Measurements from ENCODE around the gene CUL2. TPM values are rescaled to one million over a fixed set of nuclear protein-coding genes. Genes with fewer than 3 reads are reported as not detected.
"Not testable (repeated sequence)": the region's sequence is repeated elsewhere in the genome, so short reads cannot be mapped to it uniquely, and the experiment has no call there.

CUL2 gene
- total RNA-seq, 2 experiments from 2014 or later, result 35.3 to 36.9 TPM

DNA sequence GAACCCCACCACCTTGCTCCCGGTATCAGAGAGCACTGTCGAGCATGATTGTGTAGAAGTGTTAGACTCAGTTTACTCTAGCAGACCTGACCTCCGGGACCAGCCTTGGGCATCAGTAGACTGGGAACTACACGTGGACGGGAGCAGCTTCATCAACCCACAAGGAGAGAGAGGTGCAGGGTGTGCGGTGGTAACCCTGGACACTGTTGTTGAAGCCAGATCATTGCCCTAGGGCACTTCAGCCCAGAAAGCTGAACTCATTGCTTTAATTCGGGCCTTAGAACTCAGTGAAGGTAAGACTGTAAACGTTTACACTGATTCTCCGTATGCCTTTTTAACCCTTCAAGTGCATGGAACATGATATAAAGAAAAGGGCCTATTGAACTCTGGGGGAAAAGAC, 117.0 kb downstream of the CUL2 start:
- H3K9me3 Mint-ChIP-seq, CTCF ChIA-PET: not testable (repeated sequence)

DNA sequence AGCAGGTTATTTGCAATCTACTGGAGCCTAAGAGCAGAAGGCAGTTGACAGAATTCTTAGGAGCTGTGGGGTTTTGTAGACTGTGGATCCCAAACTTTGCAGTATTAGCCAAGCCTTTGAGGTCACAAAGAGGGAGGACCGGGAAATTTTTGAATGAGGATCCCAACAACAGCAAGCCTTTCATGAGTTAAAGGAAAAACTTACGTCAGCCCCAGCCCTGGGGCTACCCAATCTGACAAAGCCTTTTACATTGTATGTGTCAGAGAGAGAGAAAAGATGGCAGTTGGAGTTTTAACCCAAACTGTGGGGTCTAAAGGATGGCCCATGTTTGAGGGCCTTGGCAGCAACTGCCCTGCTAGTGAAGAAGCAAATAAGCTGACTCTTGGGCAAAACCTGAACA, 117.5 kb downstream of the CUL2 start:
- DNase-seq; H3K4me1 Mint-ChIP-seq (ENCODE audit: low read depth); H3K27me3 Mint-ChIP-seq (ENCODE audit: low read depth); CTCF ChIA-PET; H3K9me3 Mint-ChIP-seq; intact Hi-C loops (cut with micrococcal nuclease); H3K27ac Mint-ChIP-seq; H3K36me3 Mint-ChIP-seq (ENCODE audit: low read depth); H3K4me3 Mint-ChIP-seq: not testable (repeated sequence)

More for the DNA sequence above, 117.0 kb downstream of the CUL2 start:
- H3K4me3 Mint-ChIP-seq; intact Hi-C loops (cut with micrococcal nuclease); H3K27me3 Mint-ChIP-seq (ENCODE audit: low read depth); DNase-seq; H3K27ac Mint-ChIP-seq; H3K36me3 Mint-ChIP-seq (ENCODE audit: low read depth); H3K4me1 Mint-ChIP-seq (ENCODE audit: low read depth): not testable (repeated sequence)

DNA sequence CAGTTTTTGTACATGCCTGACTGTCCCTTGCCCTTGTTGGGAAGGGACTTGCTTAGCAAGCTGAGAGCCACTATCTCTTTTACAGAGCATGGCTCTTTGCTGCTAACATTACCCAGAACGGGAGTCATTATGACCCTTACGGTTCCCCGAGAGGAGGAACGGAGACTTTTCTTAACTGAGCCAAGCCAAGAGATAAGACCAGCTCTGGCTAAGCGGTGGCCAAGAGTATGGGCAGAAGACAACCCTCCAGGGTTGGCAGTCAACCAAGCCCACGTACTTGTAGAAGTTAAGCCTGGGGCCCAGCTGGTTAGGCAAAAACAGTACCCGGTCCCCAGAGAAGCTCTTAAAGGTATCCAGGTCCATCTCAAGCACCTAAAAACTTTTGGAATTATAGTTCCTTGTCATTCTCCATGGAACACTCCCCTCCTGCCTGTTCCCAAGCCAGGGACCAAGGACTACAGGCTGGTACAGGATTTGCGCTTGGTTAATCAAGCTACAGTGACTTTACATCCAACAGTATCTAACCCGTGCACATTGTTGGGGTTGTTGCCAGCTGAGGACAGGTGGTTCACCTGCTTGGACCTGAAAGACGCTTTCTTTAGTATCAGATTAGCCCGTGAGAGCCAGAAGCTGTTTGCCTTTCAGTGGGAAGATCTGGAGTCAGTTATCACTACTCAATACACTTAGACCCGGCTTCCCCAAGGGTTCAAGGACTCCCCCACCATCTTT, 118.4 kb downstream of the CUL2 start:
- H3K9me3 Mint-ChIP-seq; H3K4me3 Mint-ChIP-seq; H3K4me1 Mint-ChIP-seq (ENCODE audit: low read depth); H3K27ac Mint-ChIP-seq; intact Hi-C loops (cut with micrococcal nuclease); H3K27me3 Mint-ChIP-seq (ENCODE audit: low read depth); H3K36me3 Mint-ChIP-seq (ENCODE audit: low read depth); DNase-seq: not testable (repeated sequence)
- CTCF ChIA-PET, result interaction anchor here (1.3 kb wide), 1 partner anchor 23 kb away, joined by 3 read pairs; no protein-coding TSS in a partner anchor

DNA sequence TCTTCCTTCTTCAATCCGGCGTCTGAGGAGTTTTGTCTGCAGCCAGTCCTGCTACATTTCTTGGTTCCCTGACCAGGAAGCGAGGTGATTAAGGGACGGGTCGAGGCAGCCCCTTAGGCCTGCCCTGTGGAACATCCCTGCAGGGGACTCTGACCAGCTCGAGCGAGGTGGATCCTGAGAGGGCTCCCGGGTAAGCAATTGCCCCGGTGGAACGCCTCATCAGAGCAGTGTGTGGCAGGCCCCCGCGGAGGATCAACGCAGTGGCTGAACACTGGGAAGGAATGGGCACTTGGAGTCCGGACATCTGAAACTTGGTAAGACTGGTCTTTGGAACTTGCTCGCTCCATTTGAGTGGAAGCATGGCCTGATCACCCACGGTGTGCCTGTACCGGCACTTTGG, 121.0 kb downstream of the CUL2 start:
- H3K4me1 Mint-ChIP-seq (ENCODE audit: low read depth), result no peaks in the 10 kb centered on the region
- H3K27ac Mint-ChIP-seq, result no peak overlapping the region
- H3K27me3 Mint-ChIP-seq (ENCODE audit: low read depth), result no peaks in the 10 kb centered on the region
- CTCF ChIA-PET, result no interaction called here
- intact Hi-C loops (cut with micrococcal nuclease), result no loop called here
- no peaks in the 10 kb centered on the region for H3K36me3 Mint-ChIP-seq (ENCODE audit: low read depth)
- no peak overlapping the region for H3K4me3 Mint-ChIP-seq
- no peak for DNase-seq
- no peaks in the 10 kb centered on the region for H3K9me3 Mint-ChIP-seq

DNA sequence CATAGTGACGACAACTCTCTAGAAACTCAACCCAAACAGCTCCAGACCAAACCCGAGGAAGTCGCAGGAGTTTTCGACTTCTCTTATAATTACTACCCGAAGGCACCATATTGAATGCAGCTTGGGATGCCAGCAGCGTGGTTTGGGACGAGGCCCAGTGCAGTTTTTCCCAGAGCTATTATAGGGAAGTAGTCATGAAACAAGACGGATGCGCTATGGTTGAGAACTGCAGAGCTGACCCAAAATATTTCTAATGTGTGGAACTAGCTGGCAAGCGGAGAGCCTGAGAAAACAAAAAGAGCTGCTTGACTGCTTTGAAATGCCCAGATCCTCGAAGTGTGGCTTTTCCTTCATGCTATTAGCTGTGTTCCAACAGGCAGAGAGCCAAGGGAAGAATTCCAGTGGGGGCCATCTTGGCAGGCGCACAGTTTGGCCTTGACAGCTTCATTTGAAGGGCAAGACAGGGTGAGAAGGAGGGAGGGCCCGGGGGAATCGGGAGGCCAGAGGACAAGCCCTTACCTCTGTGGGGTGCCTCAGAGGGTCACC, 122.7 kb downstream of the CUL2 start:
- H3K9me3 Mint-ChIP-seq, result no peaks in the 10 kb centered on the region
- no peaks in the 10 kb centered on the region for H3K27me3 Mint-ChIP-seq (ENCODE audit: low read depth)
- H3K27ac Mint-ChIP-seq, result no peak overlapping the region
- no peaks in the 10 kb centered on the region for H3K4me1 Mint-ChIP-seq (ENCODE audit: low read depth)
- intact Hi-C loops (cut with micrococcal nuclease), result no loop called here
- H3K4me3 Mint-ChIP-seq, result no peak overlapping the region
- no peak for DNase-seq
- H3K36me3 Mint-ChIP-seq (ENCODE audit: low read depth), result no peaks in the 10 kb centered on the region
- CTCF ChIA-PET, result no interaction called here

DNA sequence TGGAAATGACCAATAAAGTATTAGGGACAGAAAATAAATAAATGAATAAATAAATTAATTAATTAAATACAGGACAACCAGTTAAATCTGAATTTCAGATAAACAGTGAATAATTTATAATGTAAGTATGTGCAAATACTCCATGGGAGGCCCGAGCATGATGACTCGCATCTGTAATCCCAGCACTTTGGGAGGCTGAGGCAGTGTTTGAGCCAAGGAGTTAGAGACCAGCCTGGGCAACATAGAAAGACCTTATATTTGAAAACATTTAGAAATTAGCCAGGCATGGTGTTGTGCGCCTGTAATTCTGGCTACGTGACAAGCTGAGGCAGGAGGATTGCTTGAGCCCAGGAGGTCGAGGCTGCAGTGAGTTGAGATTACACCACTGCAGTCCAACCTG, 123.7 kb downstream of the CUL2 start:
- CTCF ChIA-PET, result interaction anchor here (0.7 kb wide), 1 partner anchor 503 kb away, joined by 4 read pairs; no protein-coding TSS in a partner anchor
- Mint-ChIP-seq H3K4me3 (no peak overlapping the region), H3K27me3 (ENCODE audit: low read depth) (no peaks in the 10 kb centered on the region), H3K36me3 (ENCODE audit: low read depth) (no peaks in the 10 kb centered on the region), H3K4me1 (ENCODE audit: low read depth) (no peaks in the 10 kb centered on the region), H3K27ac (no peak overlapping the region), H3K9me3 (no peaks in the 10 kb centered on the region)
- DNase-seq, result no peak
- intact Hi-C loops (cut with micrococcal nuclease), result no loop called here

DNA sequence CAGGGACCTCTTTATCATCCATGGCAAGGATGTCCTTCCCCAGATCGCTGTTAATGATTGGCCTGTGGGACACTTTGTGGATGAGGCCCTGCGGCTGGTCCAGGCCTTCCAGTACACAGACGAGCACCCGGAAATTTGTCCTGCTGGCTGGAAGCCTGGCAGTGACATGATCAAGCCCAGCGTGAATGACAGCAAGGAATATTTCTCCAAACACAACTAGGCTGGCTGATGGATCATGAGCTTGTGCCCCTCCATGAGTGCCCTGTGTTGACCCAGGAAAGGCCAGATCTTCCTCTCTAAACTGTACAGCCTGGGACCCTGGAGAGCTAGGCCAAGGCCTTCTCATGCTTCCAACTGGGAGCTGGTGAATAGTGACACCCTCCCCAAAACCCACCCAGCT, 124.1 kb downstream of the CUL2 start:
- Mint-ChIP-seq H3K36me3 (ENCODE audit: low read depth) (no peaks in the 10 kb centered on the region), H3K9me3 (no peaks in the 10 kb centered on the region), H3K4me3 (no peak overlapping the region), H3K27ac (no peak overlapping the region), H3K4me1 (ENCODE audit: low read depth) (no peaks in the 10 kb centered on the region), H3K27me3 (ENCODE audit: low read depth) (no peaks in the 10 kb centered on the region)
- CTCF ChIA-PET, result interaction anchor here (0.7 kb wide), 2 partner anchors 309 to 502 kb away, joined by 4 to 5 read pairs; no protein-coding TSS in a partner anchor
- no peak for DNase-seq
- intact Hi-C loops (cut with micrococcal nuclease), result no loop called here

DNA sequence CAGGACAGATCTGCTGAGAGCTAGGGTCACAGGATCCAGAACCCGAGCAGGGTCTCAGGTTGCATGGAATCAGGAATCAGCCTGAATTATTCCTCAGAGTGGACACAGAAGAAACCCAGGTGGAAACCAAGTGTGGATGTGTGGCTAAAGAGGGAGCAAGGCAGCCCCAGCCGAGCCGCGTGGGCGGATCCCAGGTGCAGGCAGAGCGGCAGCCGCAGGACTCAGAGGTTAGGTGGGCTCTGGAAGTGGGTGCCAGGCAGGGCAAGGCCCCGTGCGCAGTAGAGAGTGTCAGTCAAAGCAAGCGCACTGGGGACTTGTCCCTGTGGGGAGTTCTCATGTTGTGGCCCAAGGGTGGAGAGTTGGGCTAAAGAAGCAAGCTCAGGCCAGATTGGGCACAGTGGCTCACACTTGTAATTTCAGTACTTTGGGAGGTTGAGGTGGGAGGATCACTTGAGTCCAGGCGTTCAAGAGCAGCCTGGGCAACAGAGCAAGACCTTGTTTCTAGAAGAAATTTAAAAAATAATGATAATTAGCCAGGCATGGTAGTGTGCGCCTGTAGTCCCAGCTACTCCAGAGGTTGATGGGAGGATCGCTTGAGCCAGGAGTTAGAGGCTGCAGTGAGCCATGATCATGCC, 125.9 kb downstream of the CUL2 start:
- H3K4me3 Mint-ChIP-seq, result no peak overlapping the region
- intact Hi-C loops (cut with micrococcal nuclease), result no loop called here
- CTCF ChIA-PET, result interaction anchor here (0.6 to 0.8 kb wide), 2 partner anchors 13 to 1167 kb away, joined by 3 to 4 read pairs; no protein-coding TSS in a partner anchor

DNA sequence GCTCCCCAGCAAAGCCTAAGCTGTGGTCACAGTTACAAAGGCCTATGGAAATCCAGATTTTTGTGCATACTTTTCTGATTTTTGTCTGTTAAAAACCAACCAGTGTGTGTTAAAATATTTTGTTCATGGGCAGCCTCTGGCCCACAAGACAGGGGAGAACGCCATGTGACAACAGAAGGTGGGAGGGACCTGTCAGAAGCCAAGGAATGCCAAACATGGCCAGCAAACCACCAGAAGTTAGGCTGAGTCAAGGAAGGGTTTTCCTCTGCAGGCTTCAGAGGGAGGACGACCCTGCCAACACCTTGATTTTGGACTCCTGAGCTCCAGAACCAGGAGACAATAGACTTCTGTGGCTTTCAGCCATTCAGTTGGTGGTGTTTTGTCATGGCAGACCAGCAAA, 127.3 kb downstream of the CUL2 start:
- intact Hi-C loops (cut with micrococcal nuclease), result no loop called here
- no peak for DNase-seq
- no peak overlapping the region for H3K27ac Mint-ChIP-seq
- H3K27me3 Mint-ChIP-seq (ENCODE audit: low read depth), result no peaks in the 10 kb centered on the region
- H3K4me1 Mint-ChIP-seq (ENCODE audit: low read depth), result no peaks in the 10 kb centered on the region
- no peaks in the 10 kb centered on the region for H3K9me3 Mint-ChIP-seq
- CTCF ChIA-PET, result no interaction called here
- H3K36me3 Mint-ChIP-seq (ENCODE audit: low read depth), result no peaks in the 10 kb centered on the region
- no peak overlapping the region for H3K4me3 Mint-ChIP-seq

More for the DNA sequence above, 125.9 kb downstream of the CUL2 start:
- no peaks in the 10 kb centered on the region for H3K9me3 Mint-ChIP-seq
- no peaks in the 10 kb centered on the region for H3K27me3 Mint-ChIP-seq (ENCODE audit: low read depth)
- DNase-seq, result no peak
- H3K36me3 Mint-ChIP-seq (ENCODE audit: low read depth), result no peaks in the 10 kb centered on the region
- no peaks in the 10 kb centered on the region for H3K4me1 Mint-ChIP-seq (ENCODE audit: low read depth)
- no peak overlapping the region for H3K27ac Mint-ChIP-seq

DNA sequence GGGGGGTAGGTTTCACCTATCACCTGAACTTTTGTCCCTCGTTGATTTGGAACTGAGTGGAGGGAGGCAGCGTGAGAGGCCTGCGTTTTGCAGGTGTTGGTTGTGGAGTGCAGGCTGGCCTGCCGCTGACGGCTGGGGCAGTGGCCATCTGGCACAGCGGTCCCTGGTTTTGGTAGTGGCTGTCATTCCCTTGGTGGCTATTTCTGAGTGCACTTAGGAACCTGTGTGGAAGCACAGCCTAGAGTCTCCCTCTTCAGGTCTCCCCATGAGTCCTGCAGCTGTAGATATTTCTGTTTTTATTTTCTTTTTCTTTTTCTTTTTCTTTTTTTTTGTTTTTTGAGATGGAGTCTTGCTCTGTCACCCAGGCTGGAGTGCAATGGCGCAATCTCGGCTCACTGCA, 129.2 kb downstream of the CUL2 start:
- no peaks in the 10 kb centered on the region for H3K4me1 Mint-ChIP-seq (ENCODE audit: low read depth)
- intact Hi-C loops (cut with micrococcal nuclease), result no loop called here
- no peaks in the 10 kb centered on the region for H3K27me3 Mint-ChIP-seq (ENCODE audit: low read depth)
- CTCF ChIA-PET, result no interaction called here
- H3K9me3 Mint-ChIP-seq, result no peaks in the 10 kb centered on the region
- H3K4me3 Mint-ChIP-seq, result no peak overlapping the region
- H3K27ac Mint-ChIP-seq, result no peak overlapping the region
- H3K36me3 Mint-ChIP-seq (ENCODE audit: low read depth), result no peaks in the 10 kb centered on the region
- no peak for DNase-seq

DNA sequence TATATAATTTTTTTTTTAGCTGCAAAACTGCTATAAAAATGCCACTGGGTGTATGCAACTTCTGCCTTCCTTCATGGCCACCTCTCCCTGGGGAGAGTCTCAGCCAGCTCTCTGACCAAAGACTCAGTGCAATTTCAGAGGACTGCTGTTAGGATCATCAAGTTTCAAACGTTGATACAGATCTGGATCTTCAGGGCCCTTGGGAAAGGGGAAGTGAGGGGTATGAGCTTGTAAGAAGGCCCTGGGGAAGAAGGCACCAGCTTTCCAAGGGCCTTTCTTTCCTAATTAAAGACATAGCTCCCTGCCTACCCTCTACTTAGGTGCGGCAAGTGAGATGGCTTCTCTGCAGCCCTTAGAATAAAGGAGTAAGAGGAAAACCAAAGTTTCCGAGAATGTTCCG, 130.4 kb downstream of the CUL2 start:
- DNase-seq, result no peak
- no peak overlapping the region for H3K4me3 Mint-ChIP-seq
- no peaks in the 10 kb centered on the region for H3K36me3 Mint-ChIP-seq (ENCODE audit: low read depth)
- no peak overlapping the region for H3K27ac Mint-ChIP-seq
- H3K9me3 Mint-ChIP-seq, result no peaks in the 10 kb centered on the region
- H3K4me1 Mint-ChIP-seq (ENCODE audit: low read depth), result no peaks in the 10 kb centered on the region
- CTCF ChIA-PET, result interaction anchor here (0.5 to 1.1 kb wide), 4 partner anchors 35 to 306 kb away, joined by 3 to 4 read pairs (median 3); no protein-coding TSS in a partner anchor
- no peaks in the 10 kb centered on the region for H3K27me3 Mint-ChIP-seq (ENCODE audit: low read depth)
- intact Hi-C loops (cut with micrococcal nuclease), result no loop called here

DNA sequence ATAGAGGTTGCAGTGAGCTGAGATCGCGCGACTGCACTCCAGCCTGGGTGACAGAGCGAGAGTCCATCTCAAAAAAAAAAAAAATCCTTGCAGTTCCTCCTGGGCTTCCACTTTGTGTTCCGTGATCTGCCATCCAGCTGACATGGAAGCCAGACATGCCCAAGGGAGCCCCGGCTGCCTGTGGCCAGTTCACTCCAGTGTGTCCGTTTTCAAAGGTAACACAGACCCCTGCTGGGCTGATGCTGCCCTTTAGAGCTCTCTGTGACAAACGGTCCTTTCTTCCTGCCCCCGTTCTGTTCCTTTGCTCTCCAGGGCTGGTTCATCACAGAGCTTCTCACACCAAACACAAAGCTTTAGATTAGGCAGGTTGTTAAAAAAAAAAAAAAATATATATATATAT, 130.8 kb downstream of the CUL2 start:
- Mint-ChIP-seq H3K27ac (no peak overlapping the region), H3K4me3 (no peak overlapping the region), H3K9me3 (no peaks in the 10 kb centered on the region), H3K36me3 (ENCODE audit: low read depth) (no peaks in the 10 kb centered on the region), H3K4me1 (ENCODE audit: low read depth) (no peaks in the 10 kb centered on the region), H3K27me3 (ENCODE audit: low read depth) (no peaks in the 10 kb centered on the region)
- CTCF ChIA-PET, result interaction anchor here (0.5 to 1.1 kb wide), 4 partner anchors 35 to 305 kb away, joined by 3 to 4 read pairs (median 3); no protein-coding TSS in a partner anchor
- intact Hi-C loops (cut with micrococcal nuclease), result no loop called here
- DNase-seq, result no peak
